Measurements from ENCODE around the gene SPEG. TPM values are rescaled to one million over a fixed set of nuclear protein-coding genes. Genes with fewer than 3 reads are reported as not detected.

Gene SPEG
- total and polyA plus RNA-seq, 2 of the 13 experiments (the other 11 are each of a cell fraction or from before 2014, with no cell fraction given), result 0.18 to 0.24 TPM

GRCh38 chr2:219533930-219534661 lies 99.5 kb downstream of the SPEG start:
- Histone ChIP-seq H3K27me3 (ENCODE audit: control insufficient read depth in 1 of 2, insufficient read depth in 2 of 2, low read length in 2 of 2) (peaks cover 16 to 74% of the 10 kb centered on the region in 2 experiments; a peak in 4 of 5 replicates), H3K4me2 (ENCODE audit: low read depth, low read length) (no peak overlapping the region), H2AFZ (ENCODE audit: low read length) (no peak overlapping the region), H3K27ac (ENCODE audit: extremely low read length, insufficient read depth, low read length) (no peak overlapping the region), H3K4me1 (ENCODE audit: insufficient read depth, low read length) (peaks cover 28% of the 10 kb centered on the region), H3K4me3 (replicated peaks in 1 of 3; ENCODE audit: insufficient read depth in 1 of 3, low read depth in 2 of 3, low read length in 3 of 3) (no peak overlapping the region), H3K9me3 (ENCODE audit: low read length) (no peaks in the 10 kb centered on the region), H4K20me1 (ENCODE audit: insufficient read depth, low read length) (peaks cover 17% of the 10 kb centered on the region; the same call in 1 of the 2 replicates), H3K9ac (ENCODE audit: insufficient read depth, low read depth, low read length) (no peak overlapping the region), H3K79me2 (ENCODE audit: insufficient read depth, low read length) (no peaks in the 10 kb centered on the region), H3K36me3 (replicated peaks in 1 of 2; ENCODE audit: control insufficient read depth in 1 of 2, insufficient read depth in 2 of 2, low read length in 2 of 2) (peaks cover 0 to 5% of the 10 kb centered on the region in 2 experiments; a peak in 3 of 5 replicates)
- DNase-seq (ENCODE audit: low spot score), result no peak
- ATAC-seq, result no peak
- TF ChIP-seq NFRKB (IDR thresholded peaks at IDR 0.05) (no peak), MEF2D (CRISPR knock-in tag; IDR thresholded peaks at IDR 0.05) (no peak), BCL3 (CRISPR knock-in tag; IDR thresholded peaks at IDR 0.05) (no peak), ZNF136 (CRISPR knock-in tag; IDR thresholded peaks at IDR 0.05; ENCODE audit: low read depth) (no peak), ZNF567 (CRISPR knock-in tag; IDR thresholded peaks at IDR 0.05; ENCODE audit: borderline replicate concordance) (no peak), RBAK (CRISPR knock-in tag; IDR thresholded peaks at IDR 0.05) (no peak)
- TF ChIP-seq, protein P1, sequence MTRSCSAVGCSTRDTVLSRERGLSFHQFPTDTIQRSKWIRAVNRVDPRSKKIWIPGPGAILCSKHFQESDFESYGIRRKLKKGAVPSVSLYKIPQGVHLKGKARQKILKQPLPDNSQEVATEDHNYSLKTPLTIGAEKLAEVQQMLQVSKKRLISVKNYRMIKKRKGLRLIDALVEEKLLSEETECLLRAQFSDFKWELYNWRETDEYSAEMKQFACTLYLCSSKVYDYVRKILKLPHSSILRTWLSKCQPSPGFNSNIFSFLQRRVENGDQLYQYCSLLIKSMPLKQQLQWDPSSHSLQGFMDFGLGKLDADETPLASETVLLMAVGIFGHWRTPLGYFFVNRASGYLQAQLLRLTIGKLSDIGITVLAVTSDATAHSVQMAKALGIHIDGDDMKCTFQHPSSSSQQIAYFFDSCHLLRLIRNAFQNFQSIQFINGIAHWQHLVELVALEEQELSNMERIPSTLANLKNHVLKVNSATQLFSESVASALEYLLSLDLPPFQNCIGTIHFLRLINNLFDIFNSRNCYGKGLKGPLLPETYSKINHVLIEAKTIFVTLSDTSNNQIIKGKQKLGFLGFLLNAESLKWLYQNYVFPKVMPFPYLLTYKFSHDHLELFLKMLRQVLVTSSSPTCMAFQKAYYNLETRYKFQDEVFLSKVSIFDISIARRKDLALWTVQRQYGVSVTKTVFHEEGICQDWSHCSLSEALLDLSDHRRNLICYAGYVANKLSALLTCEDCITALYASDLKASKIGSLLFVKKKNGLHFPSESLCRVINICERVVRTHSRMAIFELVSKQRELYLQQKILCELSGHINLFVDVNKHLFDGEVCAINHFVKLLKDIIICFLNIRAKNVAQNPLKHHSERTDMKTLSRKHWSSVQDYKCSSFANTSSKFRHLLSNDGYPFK (CRISPR knock-in tag; IDR thresholded peaks at IDR 0.05; ENCODE audit: borderline replicate concordance), result no peak
- no TSS peak for BruUV-seq (replicated peaks)
- ChIA-PET POLR2A (no interaction called here), CTCF (ENCODE audit: low intra/inter-chr PET ratio, low total read pairs) (no interaction called here)
- FAIRE-seq, result no peak
- intact Hi-C loops (cut with micrococcal nuclease; ENCODE audit: unreplicated experiment), result loop anchor here (10.0 kb wide), 1 partner anchor 239 kb away; no protein-coding TSS in a partner anchor
- in situ Hi-C loops (cut with HindIII; ENCODE audit: extremely low pct_ligation_motif_present, low pct_unique_long_range_greater_than_20kb), result loop anchor here (5.0 kb wide), 2 partner anchors 42 to 132 kb away; no protein-coding TSS in a partner anchor
- WGBS (ENCODE audit: low lambda C conversion rate), result 17% methylated on average over 6 of the region's 6 CpGs
